ENCODE data around the gene BABAM1. TPM values are rescaled to one million over a fixed set of nuclear protein-coding genes. Genes with fewer than 3 reads are reported as not detected.
A peak's percentile ranks its signal among the peaks of the same experiment; 100 is the strongest.

BABAM1 gene
- total RNA-seq, 4 donors from 2014 or later: 60.0 to 72.0 (median 67.0) TPM

DNA sequence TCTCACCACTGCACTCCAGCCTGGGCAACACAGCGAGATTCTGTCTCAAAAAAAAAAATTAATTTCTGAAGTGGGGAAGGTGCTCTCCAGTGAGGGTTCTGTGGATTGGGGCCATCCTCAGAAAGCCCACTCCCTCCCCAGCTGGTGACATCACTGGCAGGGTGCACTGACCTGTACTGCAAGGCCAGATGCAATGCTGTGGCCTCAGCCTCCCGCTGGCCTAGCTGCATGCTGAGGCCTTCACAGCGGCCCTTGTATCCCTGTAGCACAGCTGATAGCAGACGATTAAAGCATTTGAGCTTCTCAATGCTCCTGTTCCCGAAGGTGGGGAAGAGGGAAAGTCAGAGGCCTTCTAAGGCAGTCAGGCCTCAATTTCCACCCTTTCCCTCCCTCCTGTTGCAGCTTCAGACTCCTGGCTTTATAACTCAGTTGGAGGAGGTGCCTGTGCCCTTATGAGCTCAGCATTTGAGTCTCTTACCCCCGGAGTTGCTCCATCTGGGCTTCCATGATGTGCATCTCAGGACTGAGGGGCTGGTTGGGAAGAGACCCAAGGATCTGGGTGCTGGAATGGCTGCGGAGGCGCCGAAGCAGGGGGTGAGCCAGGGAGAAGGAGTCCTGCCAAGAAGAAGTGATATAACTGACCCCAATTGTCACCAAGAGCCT lies 8.0 kb upstream of the BABAM1 start:
- peaks cover 0 to 2% (median 0%) of the 10 kb centered on the region in 4 donors for H3K4me1 ChIP-seq
- TF ChIP-seq, protein P1, sequence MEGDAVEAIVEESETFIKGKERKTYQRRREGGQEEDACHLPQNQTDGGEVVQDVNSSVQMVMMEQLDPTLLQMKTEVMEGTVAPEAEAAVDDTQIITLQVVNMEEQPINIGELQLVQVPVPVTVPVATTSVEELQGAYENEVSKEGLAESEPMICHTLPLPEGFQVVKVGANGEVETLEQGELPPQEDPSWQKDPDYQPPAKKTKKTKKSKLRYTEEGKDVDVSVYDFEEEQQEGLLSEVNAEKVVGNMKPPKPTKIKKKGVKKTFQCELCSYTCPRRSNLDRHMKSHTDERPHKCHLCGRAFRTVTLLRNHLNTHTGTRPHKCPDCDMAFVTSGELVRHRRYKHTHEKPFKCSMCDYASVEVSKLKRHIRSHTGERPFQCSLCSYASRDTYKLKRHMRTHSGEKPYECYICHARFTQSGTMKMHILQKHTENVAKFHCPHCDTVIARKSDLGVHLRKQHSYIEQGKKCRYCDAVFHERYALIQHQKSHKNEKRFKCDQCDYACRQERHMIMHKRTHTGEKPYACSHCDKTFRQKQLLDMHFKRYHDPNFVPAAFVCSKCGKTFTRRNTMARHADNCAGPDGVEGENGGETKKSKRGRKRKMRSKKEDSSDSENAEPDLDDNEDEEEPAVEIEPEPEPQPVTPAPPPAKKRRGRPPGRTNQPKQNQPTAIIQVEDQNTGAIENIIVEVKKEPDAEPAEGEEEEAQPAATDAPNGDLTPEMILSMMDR (IDR thresholded peaks at IDR 0.05): no peak
- TF ChIP-seq EP300 (IDR thresholded peaks at IDR 0.05) (no peak), POLR2A (IDR thresholded peaks at IDR 0.05) (no peak)
- 91 to 92% methylated on average over 9 of the region's 9 CpGs for WGBS, 2 donors
- H3K4me3 ChIP-seq: no peak overlapping the region
- H3K36me3 ChIP-seq: no peaks in the 10 kb centered on the region
- H3K27me3 ChIP-seq: no peaks in the 10 kb centered on the region
- DNase-seq (ENCODE audit: low spot score in 2 of 2): no peak
- peaks cover 0 to 16% (median 0%) of the 10 kb centered on the region in 4 donors for H3K9me3 ChIP-seq
- no peak overlapping the region for H3K27ac ChIP-seq

GRCh38 chr19:17259934-17260333 lies 7.3 kb upstream of the BABAM1 start:
- Histone ChIP-seq H3K36me3 (no peaks in the 10 kb centered on the region), H3K4me1 (peaks cover 0 to 2% (median 0%) of the 10 kb centered on the region in 4 donors), H3K27ac (no peak overlapping the region), H3K27me3 (no peaks in the 10 kb centered on the region), H3K4me3 (no peak overlapping the region), H3K9me3 (peaks cover 0 to 16% (median 0%) of the 10 kb centered on the region in 4 donors)
- WGBS, 2 donors: 67% methylated on average over 1 of the region's 1 CpG; no CpG with 5 or more reads in 1 of the 2 donors
- no peak for TF ChIP-seq EP300 (IDR thresholded peaks at IDR 0.05)
- TF ChIP-seq, protein P1 (IDR thresholded peaks at IDR 0.05): no peak
- TF ChIP-seq POLR2A (IDR thresholded peaks at IDR 0.05): no peak
- DNase-seq (ENCODE audit: low spot score in 2 of 2): no peak

GRCh38 chr19:17260842-17261325 lies 6.4 kb upstream of the BABAM1 start:
- TF ChIP-seq, protein P1 (IDR thresholded peaks at IDR 0.05): peak; percentile 77 to 87 (median 80)
- TF ChIP-seq POLR2A (IDR thresholded peaks at IDR 0.05) (no peak), EP300 (IDR thresholded peaks at IDR 0.05) (no peak)
- peak; percentile 43 to 64 for DNase-seq (ENCODE audit: low spot score in 2 of 2)
- Histone ChIP-seq H3K4me3 (no peak overlapping the region), H3K27me3 (no peaks in the 10 kb centered on the region), H3K9me3 (peaks cover 0 to 16% (median 0%) of the 10 kb centered on the region in 4 donors), H3K36me3 (no peaks in the 10 kb centered on the region), H3K4me1 (peaks cover 0 to 2% (median 0%) of the 10 kb centered on the region in 4 donors), H3K27ac (no peak overlapping the region)
- 25% methylated on average over 15 of the region's 15 CpGs for WGBS, 2 donors

- 60 to 68% methylated on average over 14 to 16 of the region's 16 CpGs for WGBS, 2 donors
- H3K27me3 ChIP-seq: no peaks in the 10 kb centered on the region
- H3K9me3 ChIP-seq: peaks cover 0 to 16% (median 0%) of the 10 kb centered on the region in 4 donors
- DNase-seq (ENCODE audit: low spot score in 2 of 2): no peak
- peak overlapping the region in 1 of 4 donors; percentile 4 for H3K4me3 ChIP-seq
- TF ChIP-seq POLR2A (IDR thresholded peaks at IDR 0.05) (no peak), EP300 (IDR thresholded peaks at IDR 0.05) (no peak)
- TF ChIP-seq, protein P1 (IDR thresholded peaks at IDR 0.05): no peak
- H3K4me1 ChIP-seq: peaks cover 0 to 7% (median 0%) of the 10 kb centered on the region in 4 donors
- H3K27ac ChIP-seq: no peak overlapping the region
- no peaks in the 10 kb centered on the region for H3K36me3 ChIP-seq
These were observed 4.7 kb upstream of the BABAM1 start for GRCh38 chr19:17262557-17262956.
